Osteoblast (primary cell): ENCODE measurements around the gene PTCH2. TPM values are rescaled to one million over a fixed set of nuclear protein-coding genes. Genes with fewer than 3 reads are reported as not detected.

Source experiments
- DNase-seq: peaks from one replicate; pipeline ENCODE4 v3.0.0; 2011; ENCODE audit warnings: low spot score, mixed read lengths; ENCODE audit not compliant: insufficient read length; ENCODE audit errors: missing footprints
- H2AFZ ChIP-seq: 2 replicates; pipeline ENCODE4 v1.6.0; 2011; ENCODE audit warnings: mild to moderate bottlenecking, low read length
- H3K27ac ChIP-seq: 2 replicates; pipeline ENCODE4 v1.5.1; 2011; ENCODE audit warnings: mild to moderate bottlenecking, low read depth, low read length, moderate library complexity
- H3K27me3 ChIP-seq: 2 replicates; pipeline ENCODE4 v1.6.0; 2012; ENCODE audit warnings: mild to moderate bottlenecking, control low read depth, inconsistent platforms, low read length, moderate library complexity; ENCODE audit not compliant: insufficient read depth
- H3K36me3 ChIP-seq: 2 replicates; pipeline ENCODE4 v1.5.1; 2011; ENCODE audit warnings: mild to moderate bottlenecking, low read length, control low read depth, moderate library complexity; ENCODE audit not compliant: insufficient read depth
- H3K4me1 ChIP-seq: 2 replicates; pipeline ENCODE4 v1.5.1; 2011; ENCODE audit warnings: mild to moderate bottlenecking, low read length, control low read depth, moderate library complexity; ENCODE audit not compliant: insufficient read depth
- H3K4me2 ChIP-seq: 2 replicates; pipeline ENCODE4 v1.6.0; 2011; ENCODE audit warnings: mild to moderate bottlenecking, low read length; ENCODE audit not compliant: insufficient read depth
- H3K4me3 ChIP-seq: fragments of 200-600 bp; sonication (generic); 3 replicates; pipeline ENCODE4 v1.5.1; 2012; ENCODE audit warnings: mild to moderate bottlenecking, low read length, inconsistent platforms; ENCODE audit not compliant: insufficient read depth
- H3K79me2 ChIP-seq: 2 replicates; pipeline ENCODE4 v1.6.0; 2012; ENCODE audit warnings: mild to moderate bottlenecking, low read length, control low read depth, inconsistent platforms; ENCODE audit not compliant: insufficient read depth
- H3K9me3 ChIP-seq: 2 replicates; pipeline ENCODE4 v1.5.1; 2011; ENCODE audit warnings: low read depth, low read length, control low read depth
- H4K20me1 ChIP-seq: 2 replicates; pipeline ENCODE4 v1.6.0; 2012; ENCODE audit warnings: mild to moderate bottlenecking, low read length, control low read depth; ENCODE audit not compliant: insufficient read depth
- CTCF ChIP-seq: IDR thresholded peaks from 2 replicates; pipeline ENCODE4 v1.5.1; 2011; ENCODE audit warnings: mild to moderate bottlenecking, low read depth, low read length, moderate library complexity; ENCODE audit errors: extremely low read depth
- total RNA-seq: library from RNA; depleted of rRNA; stranded (reverse); fragments of >200 nt; gene quantifications from 2 replicates; pipeline ENCODE4 v1.2.3, GENCODE V29; 2012

Gene PTCH2
- total RNA-seq, 1 donor: 0.36 TPM

- H3K36me3 ChIP-seq: peaks cover 47% of the 10 kb centered on the region
- no peak overlapping the region for H2AFZ ChIP-seq
- H4K20me1 ChIP-seq: peaks cover 35% of the 10 kb centered on the region
Measured at GRCh38 chr1:44780583-44781121, 62.4 kb downstream of the PTCH2 start.

DNA sequence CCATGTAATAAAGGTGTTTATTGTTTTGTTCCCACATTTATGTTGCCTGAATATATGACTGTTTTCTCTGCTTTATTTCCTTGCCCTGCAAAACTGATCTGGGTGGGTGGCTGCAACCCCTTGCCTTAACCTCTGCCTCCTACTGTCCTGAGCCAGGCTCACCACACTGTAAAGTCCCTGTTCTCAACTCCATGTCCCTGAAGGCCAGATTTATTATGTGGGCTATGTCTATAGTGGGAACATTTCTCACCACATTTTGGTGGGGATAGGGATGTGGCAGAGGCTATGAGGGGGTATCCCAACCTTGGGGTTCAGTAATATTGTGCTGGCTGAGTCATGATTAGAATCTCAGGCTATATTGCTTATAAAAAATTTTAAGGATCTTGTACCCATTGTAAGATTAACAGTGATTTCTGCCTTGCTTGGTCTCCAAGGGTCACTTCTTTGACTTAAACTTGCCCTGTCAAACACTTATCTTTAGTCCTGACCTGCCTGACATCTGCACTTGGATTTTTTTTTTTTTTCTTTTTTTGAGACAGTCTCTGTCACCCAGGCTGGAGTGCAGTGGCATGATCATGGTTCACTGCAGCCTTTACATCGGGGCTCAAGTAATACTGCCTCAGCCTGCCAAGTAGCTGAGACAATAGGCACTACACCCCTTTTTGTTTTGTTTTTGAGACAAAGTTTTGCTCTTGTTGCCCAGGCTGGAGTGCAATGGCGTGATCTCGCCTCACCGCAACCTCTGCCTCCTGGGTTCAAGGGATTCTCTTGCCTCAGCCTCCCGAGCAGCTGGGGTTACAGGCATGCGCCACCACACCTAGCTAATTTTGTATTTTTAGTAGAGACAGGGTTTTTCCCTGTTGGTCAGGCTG is 64.1 kb downstream of the PTCH2 start:
- Histone ChIP-seq H3K9me3 (no peaks in the 10 kb centered on the region), H3K79me2 (peaks cover 38% of the 10 kb centered on the region), H3K4me1 (peaks cover 25% of the 10 kb centered on the region), H2AFZ (no peak overlapping the region), H3K27me3 (no peaks in the 10 kb centered on the region), H3K4me2 (no peak overlapping the region), H4K20me1 (peaks cover 35% of the 10 kb centered on the region), H3K4me3 (no peak overlapping the region), H3K27ac (no peak overlapping the region), H3K36me3 (peaks cover 47% of the 10 kb centered on the region)
- TF ChIP-seq CTCF: no peak
- no peak for DNase-seq

More at GRCh38 chr1:44780583-44781121, 62.4 kb downstream of the PTCH2 start:
- no peak overlapping the region for H3K4me2 ChIP-seq
- H3K27me3 ChIP-seq: no peaks in the 10 kb centered on the region
- peaks cover 31% of the 10 kb centered on the region for H3K4me1 ChIP-seq
- no peak overlapping the region for H3K27ac ChIP-seq
- no peak for DNase-seq
- no peaks in the 10 kb centered on the region for H3K9me3 ChIP-seq
- H3K79me2 ChIP-seq: peaks cover 30% of the 10 kb centered on the region
- no peak for TF ChIP-seq CTCF
- H3K4me3 ChIP-seq: no peak overlapping the region

GRCh38 chr1:44777969-44778635 is 65.0 kb downstream of the PTCH2 start:
- Histone ChIP-seq H3K79me2 (peaks cover 38% of the 10 kb centered on the region), H3K9me3 (no peaks in the 10 kb centered on the region), H3K4me1 (peaks cover 21% of the 10 kb centered on the region), H3K4me2 (peak overlapping the region; percentile 97), H3K4me3 (peak overlapping the region; percentile 91), H3K36me3 (peaks cover 47% of the 10 kb centered on the region), H4K20me1 (peaks cover 35% of the 10 kb centered on the region), H2AFZ (no peak overlapping the region), H3K27me3 (no peaks in the 10 kb centered on the region), H3K27ac (no peak overlapping the region)
- DNase-seq: peak; percentile 60
- TF ChIP-seq CTCF: no peak

- H3K4me2 ChIP-seq: peak overlapping the region; percentile 97
- no peak for DNase-seq
- H4K20me1 ChIP-seq: peaks cover 35% of the 10 kb centered on the region
- peaks cover 21% of the 10 kb centered on the region for H3K4me1 ChIP-seq
- H3K36me3 ChIP-seq: peaks cover 47% of the 10 kb centered on the region
- no peaks in the 10 kb centered on the region for H3K27me3 ChIP-seq
- peaks cover 38% of the 10 kb centered on the region for H3K79me2 ChIP-seq
- H3K9me3 ChIP-seq: no peaks in the 10 kb centered on the region
- H2AFZ ChIP-seq: no peak overlapping the region
- no peak for TF ChIP-seq CTCF
- H3K27ac ChIP-seq: peak overlapping the region; percentile 97
- peak overlapping the region; percentile 91 for H3K4me3 ChIP-seq
Measured at GRCh38 chr1:44777547-44777946, 65.5 kb downstream of the PTCH2 start.
